ENCODE data around the gene NRP2.

DNA sequence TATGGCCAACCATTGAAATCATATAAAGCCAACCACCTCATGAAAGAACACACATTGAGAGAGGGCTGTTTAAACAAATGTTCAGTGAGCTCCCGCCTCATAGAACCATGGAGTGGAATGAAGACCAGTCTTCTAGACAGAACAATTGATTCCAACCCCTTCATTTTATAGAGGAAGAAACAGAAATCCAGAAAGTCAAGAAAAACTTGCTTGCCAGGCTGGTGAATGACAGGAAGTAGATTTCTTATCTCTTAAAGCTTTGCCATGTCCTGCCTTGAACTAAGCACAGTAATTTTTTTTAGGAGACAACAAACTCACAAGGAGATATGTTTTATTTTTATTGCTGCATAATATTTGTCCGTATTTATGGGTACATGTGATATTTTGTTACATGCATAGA, 16.5 kb upstream of the NRP2 start:
- TF ChIP-seq POLR2A (IDR thresholded peaks at IDR 0.05; ENCODE audit: low read length) (no peak), GATA1 (IDR thresholded peaks at IDR 0.05; ENCODE audit: low read depth, low read length) (no peak)

Measured in erythroblast (primary cell).